ELR (cell line): ENCODE results near the gene SYNJ2.

Experiments used
- DNase-seq: peaks from one replicate; pipeline ENCODE4 v3.0.0-alpha.2; 2015; ENCODE audit warnings: low read depth

Gene SYNJ2

GRCh38 chr6:158080849-158081656 lies 99.4 kb downstream of the SYNJ2 start:
- no peak for DNase-seq

- DNase-seq: no peak
Observed at GRCh38 chr6:158081657-158081935, 99.9 kb downstream of the SYNJ2 start.

- peak; percentile 41 for DNase-seq
Observed at GRCh38 chr6:158083455-158084325, 102.0 kb downstream of the SYNJ2 start.

GRCh38 chr6:158085261-158086053 lies 103.8 kb downstream of the SYNJ2 start:
- no peak for DNase-seq

GRCh38 chr6:158086054-158086503 lies 104.4 kb downstream of the SYNJ2 start:
- DNase-seq: no peak

GRCh38 chr6:158086504-158087223 lies 105.0 kb downstream of the SYNJ2 start:
- DNase-seq: no peak

GRCh38 chr6:158087224-158087867 lies 105.7 kb downstream of the SYNJ2 start:
- no peak for DNase-seq

GRCh38 chr6:158092806-158093205 lies 111.1 kb downstream of the SYNJ2 start:
- no peak for DNase-seq

GRCh38 chr6:158095031-158095430 lies 113.4 kb downstream of the SYNJ2 start:
- DNase-seq: no peak

- DNase-seq: no peak
Observed at GRCh38 chr6:158095671-158096070, 114.0 kb downstream of the SYNJ2 start.

- DNase-seq: no peak
Observed at GRCh38 chr6:158103228-158103627, 121.6 kb downstream of the SYNJ2 start.

GRCh38 chr6:158104696-158105095 lies 123.0 kb downstream of the SYNJ2 start:
- DNase-seq: no peak

- DNase-seq: no peak
Observed at GRCh38 chr6:158109748-158110147, 128.1 kb downstream of the SYNJ2 start.

GRCh38 chr6:158110986-158111385 lies 129.3 kb downstream of the SYNJ2 start:
- DNase-seq: no peak

GRCh38 chr6:158111987-158112386 lies 130.3 kb downstream of the SYNJ2 start:
- DNase-seq: no peak

GRCh38 chr6:158113802-158114201 lies 132.1 kb downstream of the SYNJ2 start:
- no peak for DNase-seq

- no peak for DNase-seq
Observed at GRCh38 chr6:158115102-158115501, 133.4 kb downstream of the SYNJ2 start.

GRCh38 chr6:158115508-158115907 lies 133.8 kb downstream of the SYNJ2 start:
- no peak for DNase-seq

GRCh38 chr6:158118886-158119285 lies 137.2 kb downstream of the SYNJ2 start:
- DNase-seq: no peak

- no peak for DNase-seq
Observed at GRCh38 chr6:158121335-158121734, 139.7 kb downstream of the SYNJ2 start.

- no peak for DNase-seq
Observed at GRCh38 chr6:158122048-158122447, 140.4 kb downstream of the SYNJ2 start.
